Eye (tissue), 1 donor: ENCODE results near the gene ATP6V1C2.
"Not testable (repeated sequence)": the region's sequence is repeated elsewhere in the genome, so short reads cannot be mapped to it uniquely, and the experiment has no call there.

ENCODE experiments used
- DNase-seq: peaks from one replicate; pipeline ENCODE4 v3.0.0-alpha.2; 2015

The ATP6V1C2 gene

DNA sequence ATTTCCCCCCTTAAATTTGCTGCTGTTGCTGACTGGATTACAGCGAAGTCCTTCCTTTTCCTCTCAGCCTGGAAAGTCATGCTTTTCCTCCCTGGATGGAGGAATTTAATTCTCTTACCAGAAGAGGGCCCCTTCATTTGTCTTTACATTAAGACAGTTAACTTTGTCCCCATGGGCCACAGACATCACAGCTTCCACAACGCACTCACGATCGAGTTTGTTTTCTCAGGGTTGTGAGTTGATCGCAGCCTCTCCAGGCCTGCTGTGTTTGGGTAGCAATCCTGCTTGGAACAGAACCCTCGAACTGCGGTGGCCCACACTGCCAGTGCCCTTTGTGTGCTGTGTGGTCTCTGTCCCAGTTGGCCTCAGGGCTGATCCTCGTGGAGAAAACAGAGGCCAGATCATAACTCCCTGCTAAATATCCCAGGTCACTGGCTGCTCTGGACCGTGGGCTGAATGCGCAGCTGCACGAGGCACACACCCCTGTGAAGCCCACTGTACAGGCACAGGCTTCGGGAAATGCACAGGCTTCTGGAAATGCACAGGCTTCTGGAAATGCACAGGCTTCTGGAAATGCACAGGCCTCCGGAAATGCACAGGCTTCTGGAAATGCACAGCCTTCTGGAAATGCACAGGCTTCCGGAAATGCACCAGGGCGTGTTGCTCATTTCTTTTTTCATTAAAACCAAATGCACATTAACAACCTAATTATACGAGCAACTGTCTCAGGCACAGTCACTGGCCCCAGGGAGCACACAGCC, 93.3 kb downstream of the ATP6V1C2 start:
- no peak for DNase-seq

DNA sequence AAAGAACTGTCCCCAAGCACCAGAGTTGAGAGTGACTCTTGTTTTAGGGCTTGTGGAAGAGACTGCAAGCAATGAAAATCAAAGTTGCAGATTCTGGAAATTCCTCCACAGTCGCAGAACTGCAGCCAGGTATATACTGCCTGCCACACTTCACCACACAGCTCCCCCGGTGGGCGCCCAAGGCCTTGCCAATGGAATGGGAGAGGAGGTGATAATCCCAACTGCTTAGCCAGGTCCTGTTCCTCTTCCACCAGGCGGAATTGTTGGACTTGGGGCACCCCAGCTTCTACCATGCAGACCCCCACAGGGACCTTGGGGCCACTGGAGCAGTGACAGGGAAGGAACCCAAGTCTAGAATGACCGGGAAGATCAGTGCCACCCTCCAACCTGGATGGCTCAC, 96.0 kb downstream of the ATP6V1C2 start:
- DNase-seq, result no peak

DNA sequence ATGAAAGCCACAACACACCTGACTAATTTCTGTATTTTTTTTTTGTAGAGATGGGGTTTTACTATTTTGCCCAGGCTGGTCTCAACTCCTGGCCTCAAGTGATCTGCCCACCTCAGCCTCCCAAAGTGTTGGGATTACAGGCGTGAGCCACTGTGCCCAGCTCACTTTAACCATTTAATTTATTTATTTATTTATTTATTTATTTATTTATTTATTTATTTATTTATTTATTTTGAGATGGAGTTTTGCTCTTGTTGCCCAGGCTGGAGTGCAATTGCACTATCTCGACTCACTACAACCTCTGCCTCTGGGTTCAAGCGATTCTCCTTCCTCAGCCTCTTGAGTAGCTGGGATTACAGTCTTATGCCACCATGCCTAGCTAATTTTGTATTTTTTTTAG, 96.9 kb downstream of the ATP6V1C2 start:
- not testable (repeated sequence) for DNase-seq

DNA sequence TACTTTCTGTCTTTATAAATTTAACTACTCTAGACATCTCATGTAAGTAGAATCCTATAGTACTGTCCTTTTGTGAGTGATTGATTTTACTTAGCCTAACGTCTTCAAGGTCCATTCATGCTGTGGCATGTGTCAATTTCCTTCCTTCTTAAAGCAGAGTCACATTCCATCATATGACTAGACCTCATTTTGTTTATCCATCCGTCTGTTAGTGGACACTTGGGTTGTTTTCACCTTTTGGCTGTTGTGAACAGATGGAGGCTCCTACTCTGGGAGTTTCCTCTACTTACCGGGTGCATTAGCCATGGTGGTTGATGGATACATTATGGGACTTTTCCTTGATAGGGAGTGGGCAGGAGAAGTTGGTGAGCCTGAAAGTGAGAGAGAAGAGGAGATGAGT, 97.6 kb downstream of the ATP6V1C2 start:
- DNase-seq, result no peak

DNA sequence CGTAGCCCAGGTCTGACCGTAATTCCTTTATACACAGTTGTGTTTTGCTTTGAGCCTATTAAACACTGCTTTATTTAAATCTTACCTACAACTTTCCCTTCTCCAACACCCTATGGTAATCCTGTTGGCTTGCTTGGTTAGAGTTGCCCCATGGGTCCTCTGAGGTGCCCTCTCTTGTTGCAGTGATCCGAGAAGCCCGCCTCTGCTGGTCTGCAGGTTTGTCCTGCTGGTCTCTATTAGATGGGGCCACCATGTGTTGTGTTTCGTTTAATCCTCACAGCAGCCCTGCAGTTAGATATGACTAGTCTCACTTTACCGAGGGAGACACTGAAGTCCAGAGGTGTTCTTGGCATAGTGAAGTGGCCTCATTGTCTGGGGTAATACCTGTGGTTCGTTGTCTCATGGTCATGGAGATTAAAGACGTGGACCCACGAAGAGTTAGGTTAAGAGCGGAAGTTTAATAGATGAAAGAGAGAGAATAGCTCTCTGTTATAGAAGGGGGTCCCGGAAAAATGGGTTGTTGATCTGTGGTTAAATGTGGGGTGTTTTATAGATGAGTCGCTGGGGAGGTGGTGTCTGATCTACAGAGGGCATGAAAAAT, 98.4 kb downstream of the ATP6V1C2 start:
- no peak for DNase-seq

DNA sequence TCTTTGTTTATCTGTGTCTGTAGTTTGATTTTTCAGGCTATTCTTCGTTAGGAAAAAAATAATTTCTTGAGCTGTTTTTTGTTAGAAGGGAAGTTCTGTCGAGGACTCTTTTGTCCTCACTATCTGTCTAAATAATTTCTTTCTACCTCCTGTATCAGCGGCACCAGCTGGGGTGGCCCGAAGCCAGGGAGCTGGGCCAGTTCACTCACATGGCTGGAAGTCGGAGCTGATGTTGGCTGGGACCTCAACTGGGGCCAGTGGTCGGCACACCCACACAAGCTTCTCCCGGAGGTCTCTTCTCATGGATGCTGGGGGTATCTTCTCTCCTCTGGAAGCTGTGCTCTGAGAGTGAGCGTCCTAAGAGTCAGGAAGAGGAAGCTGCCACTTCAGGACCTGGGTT, 99.1 kb downstream of the ATP6V1C2 start:
- no peak for DNase-seq

DNA sequence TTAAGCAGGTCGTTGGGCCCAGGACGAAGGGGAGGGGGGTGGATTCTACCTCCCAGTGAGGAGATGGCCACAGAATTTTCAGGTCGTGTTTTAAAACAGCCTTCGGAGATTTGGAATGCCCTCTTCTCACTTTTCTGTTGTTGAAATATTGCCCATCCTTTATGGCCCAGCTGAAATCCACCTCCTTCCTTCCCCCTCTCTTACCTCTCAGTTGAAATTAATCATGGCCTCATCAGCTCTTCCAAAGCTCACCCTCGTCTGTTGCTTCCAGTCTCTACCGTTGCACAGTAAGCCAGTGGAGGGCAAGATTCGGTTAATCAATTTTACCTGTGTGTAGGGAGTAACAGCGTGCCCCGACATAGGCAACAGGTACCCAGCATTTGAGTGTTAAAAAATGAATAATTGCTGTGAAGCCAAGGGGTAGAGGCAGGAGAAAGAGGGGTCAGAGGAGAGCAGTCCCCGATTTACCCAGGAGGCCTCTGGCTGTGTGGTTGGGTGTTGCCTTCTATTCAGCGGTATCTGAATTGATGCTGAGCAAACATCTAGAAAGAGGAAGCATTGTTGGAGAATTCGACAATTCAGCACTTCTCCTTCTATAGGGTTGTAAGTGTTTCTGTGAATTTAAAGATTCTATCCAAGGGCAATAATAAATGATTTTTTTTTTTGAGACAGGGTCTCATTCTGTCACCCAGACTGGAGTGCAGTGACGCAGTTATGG, 99.7 kb downstream of the ATP6V1C2 start:
- no peak for DNase-seq

DNA sequence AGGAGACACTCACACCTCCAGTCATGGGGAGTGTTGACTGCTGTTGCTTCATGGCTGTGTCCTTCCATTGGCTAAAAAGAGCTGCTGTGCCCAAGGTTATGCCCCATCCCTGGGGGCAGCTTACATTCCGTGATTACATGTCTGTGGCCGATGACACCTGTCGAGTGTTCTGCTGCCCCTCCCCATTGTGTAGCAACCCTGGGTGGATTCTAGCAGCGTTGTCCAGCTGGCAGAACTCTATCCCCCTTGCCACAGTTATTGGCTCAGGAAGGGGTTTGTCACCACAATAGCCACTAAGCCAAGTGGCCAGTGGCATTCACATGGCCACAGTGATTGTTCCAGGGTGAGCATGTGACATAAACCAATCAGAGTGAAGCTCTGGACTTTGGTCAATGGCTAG, 102.8 kb downstream of the ATP6V1C2 start:
- DNase-seq, result no peak

DNA sequence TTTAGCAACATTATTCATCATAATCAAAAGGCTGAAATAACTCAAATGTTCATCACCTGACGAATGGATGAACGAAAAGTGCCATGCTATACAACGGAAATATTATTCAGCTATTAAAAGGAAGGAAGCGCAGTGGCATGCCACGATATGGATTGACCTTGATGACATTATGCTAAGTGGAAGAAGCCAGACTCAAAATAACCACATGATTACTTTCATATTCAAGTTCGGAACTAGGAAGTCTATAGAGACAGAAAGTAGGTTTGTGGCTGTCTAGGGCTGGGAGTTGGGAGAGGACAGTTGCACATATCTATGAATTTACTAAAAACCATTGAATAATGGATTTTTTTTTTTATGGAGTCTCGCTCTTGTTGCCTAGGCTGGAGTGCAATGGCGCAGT, 104.6 kb downstream of the ATP6V1C2 start:
- no peak for DNase-seq

DNA sequence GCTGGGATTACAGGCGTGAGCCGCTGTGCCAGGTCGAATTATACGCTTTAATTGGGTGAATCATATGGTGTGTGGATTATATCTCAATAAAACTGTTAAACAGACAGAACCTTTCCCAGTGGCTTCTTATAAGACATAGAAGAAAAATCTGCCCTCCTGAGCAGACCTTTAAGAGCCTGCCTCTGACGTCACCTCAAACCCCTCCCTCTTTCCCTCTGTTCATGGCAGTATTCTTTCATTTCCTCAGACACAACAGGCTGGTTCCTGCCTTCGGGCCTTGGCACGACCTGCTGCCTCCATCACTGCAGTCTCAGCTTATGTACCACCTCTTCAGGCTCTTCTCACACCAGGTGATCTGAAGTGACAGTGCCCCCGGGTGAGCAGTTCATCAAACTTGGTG, 105.2 kb downstream of the ATP6V1C2 start:
- no peak for DNase-seq

DNA sequence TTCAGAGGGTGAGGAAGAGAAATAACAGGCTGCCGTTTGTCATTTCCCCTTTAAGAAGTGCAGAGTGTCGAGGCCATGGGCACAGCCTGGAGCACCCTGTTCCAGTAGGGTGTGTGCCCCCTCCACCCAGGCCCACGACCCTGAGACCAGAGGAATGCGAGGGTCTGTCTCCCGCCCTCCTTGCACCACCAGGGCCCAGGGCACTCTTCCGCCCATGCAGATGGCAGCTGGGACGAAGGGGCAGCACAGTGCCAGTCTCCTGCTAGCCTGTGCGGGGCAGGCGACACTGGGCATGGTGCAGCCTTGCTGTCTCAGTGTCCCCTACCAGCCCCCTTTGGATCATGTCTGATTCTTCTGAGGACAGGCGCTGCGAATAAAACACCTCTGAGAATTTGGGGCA, 106.9 kb downstream of the ATP6V1C2 start:
- DNase-seq, result no peak

DNA sequence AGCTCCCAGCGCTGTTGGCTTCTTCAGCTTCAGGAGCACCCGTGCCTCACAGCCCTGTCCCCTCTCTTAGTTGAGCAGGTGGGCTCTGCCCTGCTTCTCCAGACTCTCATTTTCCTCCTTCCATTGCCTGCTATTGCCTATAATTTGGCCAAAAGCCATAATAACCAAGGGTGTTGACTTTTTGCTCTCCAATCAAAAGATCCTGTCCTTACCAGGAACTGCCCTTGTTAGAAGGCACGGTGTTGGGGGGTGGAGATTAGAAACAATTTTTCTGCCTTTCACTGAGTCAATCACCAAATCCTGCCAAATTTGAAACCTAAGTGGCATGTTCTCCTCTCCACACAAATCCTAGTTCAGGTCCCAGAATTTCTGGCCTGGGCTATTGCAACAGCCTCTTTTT, 107.9 kb downstream of the ATP6V1C2 start:
- DNase-seq, result no peak

DNA sequence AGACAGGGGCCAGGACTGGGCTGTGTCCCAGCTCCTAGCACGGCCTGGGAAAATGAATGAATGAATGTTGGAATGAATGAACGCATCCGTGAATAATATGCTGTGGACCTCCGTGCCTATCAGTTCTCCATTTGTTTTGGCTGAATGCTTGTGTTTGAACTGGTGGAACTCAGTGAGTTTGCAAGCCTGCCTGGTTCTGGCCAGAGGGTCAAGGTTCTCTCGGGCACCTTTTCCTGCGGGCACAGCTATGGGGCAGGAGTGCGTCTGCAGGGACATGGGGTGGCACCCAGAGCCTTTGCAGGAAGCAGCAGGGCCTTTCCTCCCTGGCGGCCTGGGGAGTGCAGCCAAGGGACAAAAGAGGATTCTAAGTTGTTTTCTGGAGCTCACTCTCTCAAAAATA, 108.8 kb downstream of the ATP6V1C2 start:
- DNase-seq, result no peak

DNA sequence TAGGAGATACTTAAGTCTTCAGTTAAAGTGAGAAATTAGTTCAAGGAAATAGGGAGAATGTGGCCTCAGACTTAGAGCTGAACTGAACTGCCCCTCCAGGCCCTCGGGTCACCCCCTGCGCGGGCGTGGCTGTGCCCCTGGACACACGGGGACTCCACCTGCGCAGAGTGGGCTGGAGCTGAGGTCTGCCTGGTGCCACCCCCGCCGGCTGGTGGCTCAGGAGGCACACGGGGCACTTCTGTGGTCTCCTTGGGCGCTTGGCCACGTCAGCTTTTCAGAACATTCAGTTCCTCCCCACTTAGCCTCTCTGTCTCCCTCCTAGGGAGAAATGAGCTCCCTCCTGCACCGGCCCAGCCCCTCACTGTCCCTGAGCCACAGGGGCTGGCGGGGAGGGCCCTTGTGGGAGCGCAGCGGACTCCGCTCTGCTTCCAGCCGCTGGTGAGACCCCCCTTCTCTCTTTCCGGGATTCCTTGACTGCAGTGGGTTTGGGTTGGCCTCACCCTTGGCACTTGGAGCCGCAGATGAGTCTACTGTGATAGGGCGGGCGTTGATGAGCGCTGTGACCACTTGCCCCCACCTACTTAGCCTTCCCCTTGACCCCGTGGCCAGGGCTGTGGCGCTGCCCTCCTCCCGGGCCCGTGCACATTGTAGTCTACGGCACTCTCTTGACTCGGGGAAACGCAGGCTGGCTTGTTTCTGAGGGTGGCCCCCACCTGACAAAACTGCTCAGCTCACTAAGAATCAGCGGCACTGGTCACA, 109.4 kb downstream of the ATP6V1C2 start:
- DNase-seq, result peak; percentile 35

DNA sequence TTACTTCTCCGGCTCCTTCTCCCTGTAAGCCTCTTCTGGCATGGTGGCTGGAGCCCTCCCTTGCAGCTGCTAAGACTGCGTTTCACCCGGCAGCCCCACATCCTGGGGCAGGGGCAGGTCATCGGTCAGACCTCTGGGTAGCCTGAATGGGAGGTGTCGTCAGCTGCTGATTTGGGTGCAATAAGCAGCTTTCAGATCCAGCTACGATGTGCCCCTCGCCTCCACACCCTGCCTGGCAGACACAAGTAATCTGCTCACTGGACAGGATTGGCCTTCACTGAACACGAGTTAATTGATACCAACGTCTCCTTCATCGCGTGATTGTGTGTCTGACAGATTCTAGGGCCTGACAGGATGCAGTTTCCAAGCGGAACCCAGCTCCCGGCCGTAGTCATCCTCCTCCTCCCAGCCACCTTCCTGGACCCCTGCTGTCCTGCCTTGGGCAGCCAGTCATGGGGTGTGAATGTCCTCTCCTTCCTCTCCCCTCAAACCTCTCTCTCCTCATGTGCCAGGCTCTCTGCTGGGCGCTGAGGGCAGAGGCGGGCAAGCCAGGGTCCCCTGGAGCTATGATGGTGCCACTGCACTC, 110.1 kb downstream of the ATP6V1C2 start:
- peak; percentile 62 for DNase-seq

DNA sequence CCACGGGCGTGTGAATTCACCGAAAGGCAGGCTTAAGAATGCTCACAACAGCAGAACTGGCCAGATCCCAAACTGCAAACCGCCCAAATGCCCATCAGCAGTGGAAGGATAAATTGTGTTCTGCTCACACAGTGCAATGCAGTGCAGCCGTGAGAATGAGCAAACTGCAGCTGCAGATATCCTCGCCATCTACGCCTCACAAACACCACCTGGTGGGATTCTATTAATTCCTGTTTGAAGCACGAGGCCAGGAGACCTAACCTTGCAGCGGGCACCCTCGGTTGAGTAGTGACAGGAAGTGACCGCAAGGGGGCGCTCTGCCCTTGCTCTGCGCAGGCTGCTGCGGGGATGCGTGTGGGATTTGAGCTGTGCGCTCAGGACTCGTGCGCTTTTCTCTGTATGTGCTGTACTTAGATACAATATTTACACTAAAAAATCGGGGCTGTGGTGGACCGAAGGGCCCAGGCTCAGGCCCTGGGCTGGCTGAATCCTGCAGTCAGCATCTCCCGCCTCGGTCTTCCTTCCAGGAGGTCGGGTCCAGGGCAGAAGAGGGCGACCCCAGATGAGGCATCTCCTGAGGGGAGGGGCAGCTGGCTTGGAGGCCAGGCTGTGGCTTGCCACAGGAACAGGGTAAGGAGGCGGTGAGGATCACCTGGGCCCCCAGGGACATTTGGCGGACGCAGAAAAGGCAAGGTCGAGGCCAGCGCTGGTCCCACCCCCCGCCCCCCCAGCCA, 110.9 kb downstream of the ATP6V1C2 start:
- DNase-seq, result peak; percentile 96

DNA sequence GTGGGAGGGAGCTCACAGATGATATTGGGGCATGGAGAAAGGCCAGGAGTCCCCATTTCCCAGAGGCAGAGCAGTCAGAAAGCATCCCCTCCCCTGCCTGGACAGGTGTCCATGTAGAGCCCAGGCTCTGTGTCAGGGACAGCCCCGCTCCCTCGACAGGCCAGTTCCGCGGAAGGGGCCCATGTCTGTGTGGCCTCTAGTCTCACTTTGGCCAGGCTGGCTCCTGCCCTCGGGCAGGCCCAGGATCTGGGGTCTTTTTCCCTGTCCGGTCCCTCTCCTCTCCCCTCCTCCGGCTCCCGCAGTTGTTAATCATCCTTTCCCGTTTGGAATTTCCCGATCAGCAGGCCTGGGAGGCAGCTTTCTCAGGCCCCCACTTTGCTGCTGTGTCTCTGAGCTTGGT, 111.6 kb downstream of the ATP6V1C2 start:
- DNase-seq, result no peak

DNA sequence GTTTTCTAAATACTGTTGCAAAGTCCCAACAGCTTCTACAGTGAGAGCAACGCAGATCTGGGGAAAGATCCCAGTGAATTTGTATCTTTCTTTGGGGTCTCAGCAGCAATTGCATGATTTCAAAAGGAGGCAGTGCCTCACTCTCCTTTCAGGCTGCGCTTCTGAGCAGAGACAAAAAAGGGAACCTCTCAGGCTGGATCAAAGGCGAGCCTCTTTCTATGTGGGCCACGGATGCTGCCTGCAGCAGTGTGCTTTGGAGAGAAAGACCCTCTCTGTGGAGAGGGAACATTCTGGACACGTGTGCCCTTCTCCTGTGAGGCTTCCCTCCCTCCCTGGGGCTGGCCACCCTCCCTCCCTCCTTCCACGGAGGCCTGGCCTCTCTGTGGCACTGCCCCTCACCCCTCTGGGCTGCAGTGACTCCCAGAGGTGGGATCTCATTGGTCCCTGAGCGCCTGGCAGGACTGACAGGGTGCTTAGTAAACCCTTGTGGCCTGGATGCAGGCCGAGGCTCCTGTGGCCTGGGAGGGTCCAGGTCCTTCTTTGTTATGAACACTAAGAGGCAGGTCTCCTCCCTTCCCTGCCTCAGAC, 112.7 kb downstream of the ATP6V1C2 start:
- no peak for DNase-seq
